Testis (tissue), 3 donors: ENCODE results near the gene CROCC2. TPM values are rescaled to one million over a fixed set of nuclear protein-coding genes. Genes with fewer than 3 reads are reported as not detected.

Experiments used
- DNase-seq: peaks from one replicate; pipeline ENCODE4 v3.0.0-alpha.2; 2019
- H3K27ac ChIP-seq, 2 donors: fragments of 200-600 bp; sonication (generic); one replicate each; pipeline ENCODE4 v1.5.1; 2019
- H3K27me3 ChIP-seq: fragments of 200-600 bp; sonication (generic); one replicate; pipeline ENCODE4 v1.5.1; 2019
- H3K36me3 ChIP-seq: fragments of 200-600 bp; sonication (generic); one replicate; pipeline ENCODE4 v1.5.1; 2017; ENCODE audit warnings: low read depth; ENCODE audit errors: missing control alignments
- H3K4me1 ChIP-seq: fragments of 200-600 bp; sonication (generic); one replicate; pipeline ENCODE4 v1.5.1; 2019
- H3K4me3 ChIP-seq, 2 donors: fragments of 200-600 bp; sonication (generic); one replicate each; pipeline ENCODE4 v1.5.1; 2017 to 2019
- H3K9me3 ChIP-seq: fragments of 200-600 bp; sonication (generic); one replicate; pipeline ENCODE4 v1.5.1; 2017
- CTCF ChIP-seq, 3 experiments: fragments of 450-650 bp in 2 of 3; fragments of 200-600 bp in 1 of 3; sonication (generic) in 1 of 3; IDR thresholded peaks; one replicate each; pipeline ENCODE4 v1.5.1; 2016 to 2019; ENCODE audit warnings: antibody characterized with exemption in 3 of 3, mild to moderate bottlenecking in 2 of 3, moderate library complexity in 1 of 3
- POLR2A ChIP-seq: fragments of 450-650 bp; IDR thresholded peaks from one replicate; pipeline ENCODE4 v1.6.1; 2017; ENCODE audit warnings: antibody characterized with exemption, mild to moderate bottlenecking, moderate library complexity
- WGBS, 2 donors: methylation state at CpG; one replicate each; pipeline ENCODE4 v1.1.5; 2018; 5-methylcytosine and 5-hydroxymethylcytosine counted together
- intact Hi-C: fragments of 100-400 bp; cut with DNase I; formaldehyde crosslinking; loops from one replicate; pipeline ENCODE4 v1.15.1; 2023; ENCODE audit warnings: low total_unique reads
- polyA plus RNA-seq: library from polyadenylated mRNA; stranded (reverse); fragments of 350-450 nt; fragmentation: Illumina TruSeq; extraction: RNeasy Lipid Tissue Mini Kit (QIAGEN cat#74804); gene quantifications from one replicate; pipeline ENCODE4 v1.2.3, GENCODE V29; 2014; ENCODE audit warnings: low read depth, low replicate concordance; ENCODE audit not compliant: insufficient read depth
- total RNA-seq, 2 donors: library from RNA; depleted of rRNA; stranded (reverse); fragments of >200 nt; gene quantifications; one replicate each; pipeline ENCODE4 v1.2.3, GENCODE V29; 2016

The CROCC2 gene
- total and polyA plus RNA-seq, 3 donors from 2014 or later, result 0.43 to 0.55 (median 0.51) TPM

- Histone ChIP-seq H3K27me3 (no peaks in the 10 kb centered on the region), H3K4me3 (no peak overlapping the region), H3K27ac (no peak overlapping the region), H3K4me1 (no peaks in the 10 kb centered on the region), H3K36me3 (no peaks in the 10 kb centered on the region), H3K9me3 (no peaks in the 10 kb centered on the region)
- TF ChIP-seq POLR2A, result no peak
- no peak for TF ChIP-seq CTCF (IDR thresholded peaks at IDR 0.05)
- no peak for DNase-seq
- 82 to 90% methylated on average over 5 of the region's 5 CpGs for WGBS, 2 donors
- intact Hi-C loops, result no loop called here
Observed at GRCh38 chr2:241041589-241042158, 135.5 kb downstream of the CROCC2 start.

Other genes with a start within 250 kb of the CROCC2 start
- gene AQP12B, start 223.5 kb upstream of the CROCC2 start, total RNA-seq, result not detected
- not detected for gene AQP12B, start 223.5 kb upstream of the CROCC2 start, polyA plus RNA-seq
- gene AQP12A, start 214.5 kb upstream of the CROCC2 start, total RNA-seq, result not detected
- gene AQP12A, start 214.5 kb upstream of the CROCC2 start, polyA plus RNA-seq, result not detected
- 10 to 100 TPM; 37.0 to 42.1 TPM for gene KIF1A, start 86.1 kb upstream of the CROCC2 start, total RNA-seq
- gene KIF1A, start 86.1 kb upstream of the CROCC2 start, polyA plus RNA-seq, result 33.5 TPM
- under 1 TPM in 1 of 2 donors, not detected in 1; 0.24 TPM for gene AGXT, start 37.5 kb upstream of the CROCC2 start, total RNA-seq
- 0.51 TPM for gene AGXT, start 37.5 kb upstream of the CROCC2 start, polyA plus RNA-seq
- gene MAB21L4, start 10.2 kb upstream of the CROCC2 start, total RNA-seq, result not detected
- 1.1 TPM for gene MAB21L4, start 10.2 kb upstream of the CROCC2 start, polyA plus RNA-seq
- 100 to 1,000 TPM in 1 of 2 donors, 10 to 100 TPM in 1; 82.7 to 107 TPM for gene SNED1, start 92.3 kb downstream of the CROCC2 start, total RNA-seq
- 15.8 TPM for gene SNED1, start 92.3 kb downstream of the CROCC2 start, polyA plus RNA-seq
- gene MTERF4, start 196.0 kb downstream of the CROCC2 start, total RNA-seq, result 10 to 100 TPM; 26.4 to 40.6 TPM
- 37.3 TPM for gene MTERF4, start 196.0 kb downstream of the CROCC2 start, polyA plus RNA-seq
- 10 to 100 TPM; 54.0 to 57.6 TPM for gene PASK, start 243.1 kb downstream of the CROCC2 start, total RNA-seq
- 48.6 TPM for gene PASK, start 243.1 kb downstream of the CROCC2 start, polyA plus RNA-seq
- 100 to 1,000 TPM; 100 to 139 TPM for gene PPP1R7, start 244.1 kb downstream of the CROCC2 start, total RNA-seq
- gene PPP1R7, start 244.1 kb downstream of the CROCC2 start, polyA plus RNA-seq, result 358 TPM